ENCODE measurements around the gene PGM2L1.

GRCh38 chr11:74438681-74439080 is 40.4 kb upstream of the PGM2L1 start:
- TF ChIP-seq CTCF (IDR thresholded peaks at IDR 0.05) (no peak), POLR2A (IDR thresholded peaks at IDR 0.05) (no peak)
